T-helper 2 cell (primary cell): ENCODE measurements around the gene TNRC6A.
"Not testable (repeated sequence)": the region's sequence is repeated elsewhere in the genome, so short reads cannot be mapped to it uniquely, and the experiment has no call there.

Experiments used
- DNase-seq, 5 experiments: peaks; one replicate each; pipeline versions ENCODE4 v3.0.0 to v3.0.0-alpha.2; 2012 to 2022

Gene TNRC6A

GRCh38 chr16:24761526-24761925 lies 32.1 kb downstream of the TNRC6A start:
- DNase-seq, result no peak

- no peak for DNase-seq
Measured at GRCh38 chr16:24764916-24765315, 35.5 kb downstream of the TNRC6A start.

GRCh38 chr16:24766057-24766456 lies 36.6 kb downstream of the TNRC6A start:
- DNase-seq, result no peak

GRCh38 chr16:24769806-24770205 lies 40.4 kb downstream of the TNRC6A start:
- no peak for DNase-seq

GRCh38 chr16:24771132-24771778 lies 41.8 kb downstream of the TNRC6A start:
- DNase-seq, result peak in 1 of 5 experiments; percentile 71

GRCh38 chr16:24771779-24772157 lies 42.3 kb downstream of the TNRC6A start:
- DNase-seq, result peak in 1 of 5 experiments; percentile 24

GRCh38 chr16:24773771-24774427 lies 44.4 kb downstream of the TNRC6A start:
- peak in 1 of 5 experiments; percentile 58 for DNase-seq

- DNase-seq, result no peak
Measured at GRCh38 chr16:24774510-24774909, 45.1 kb downstream of the TNRC6A start.

- no peak for DNase-seq
Measured at GRCh38 chr16:24775455-24775854, 46.0 kb downstream of the TNRC6A start.

- no peak for DNase-seq
Measured at GRCh38 chr16:24776501-24777220, 47.2 kb downstream of the TNRC6A start.

GRCh38 chr16:24778671-24779070 lies 49.2 kb downstream of the TNRC6A start:
- DNase-seq, result no peak

- DNase-seq, result no peak
Measured at GRCh38 chr16:24781256-24781655, 51.8 kb downstream of the TNRC6A start.

GRCh38 chr16:24784121-24784520 lies 54.7 kb downstream of the TNRC6A start:
- no peak for DNase-seq

- DNase-seq, result no peak
Measured at GRCh38 chr16:24789881-24790280, 60.4 kb downstream of the TNRC6A start.

- DNase-seq, result no peak
Measured at GRCh38 chr16:24800586-24800985, 71.1 kb downstream of the TNRC6A start.

GRCh38 chr16:24801761-24802302 lies 72.4 kb downstream of the TNRC6A start:
- no peak for DNase-seq

- DNase-seq, result no peak
Measured at GRCh38 chr16:24805484-24805883, 76.0 kb downstream of the TNRC6A start.

GRCh38 chr16:24807301-24807700 lies 77.8 kb downstream of the TNRC6A start:
- no peak for DNase-seq

GRCh38 chr16:24810951-24811843 lies 81.7 kb downstream of the TNRC6A start:
- DNase-seq, result no peak

GRCh38 chr16:24812813-24813212 lies 83.4 kb downstream of the TNRC6A start:
- DNase-seq, result not testable (repeated sequence)

- no peak for DNase-seq
Measured at GRCh38 chr16:24815021-24815420, 85.6 kb downstream of the TNRC6A start.

- DNase-seq, result no peak
Measured at GRCh38 chr16:24816688-24817087, 87.2 kb downstream of the TNRC6A start.
